ENCODE data around the gene DCTN4. TPM values are rescaled to one million over a fixed set of nuclear protein-coding genes. Genes with fewer than 3 reads are reported as not detected.

Gene DCTN4
- total RNA-seq, 1 experiment from 2014 or later = 51.9 TPM

DNA sequence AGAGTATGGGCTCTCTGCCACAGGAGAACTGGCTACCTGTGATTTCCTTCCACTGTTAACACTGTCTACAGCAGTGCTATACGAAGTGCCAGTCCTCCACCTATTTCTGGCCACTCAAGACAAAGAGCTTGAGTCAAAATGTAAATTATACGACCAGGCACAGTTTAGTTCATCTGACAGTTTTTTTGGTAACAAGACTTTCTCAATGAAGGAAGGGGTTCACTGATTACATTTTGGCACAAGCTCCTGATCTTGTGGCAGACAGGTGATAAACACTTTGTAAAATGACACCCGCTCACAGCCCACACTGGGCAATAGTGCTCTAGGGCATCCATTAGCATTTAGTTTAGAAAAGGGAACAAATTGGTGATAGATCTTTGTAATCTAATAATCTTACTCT is 66.5 kb downstream of the DCTN4 start:
- intact Hi-C loops (cut with micrococcal nuclease; ENCODE audit: unreplicated experiment) = no loop called here
- no peaks in the 10 kb centered on the region for H3K9me3 Mint-ChIP-seq (ENCODE audit: low read depth, unreplicated experiment)
- BruUV-seq (replicated peaks) = no TSS peak
- no peak for DNase-seq
- H3K36me3 Mint-ChIP-seq (ENCODE audit: insufficient read depth, unreplicated experiment) = peaks cover 42% of the 10 kb centered on the region
- H3K4me3 Mint-ChIP-seq (ENCODE audit: low read depth, unreplicated experiment) = no peak overlapping the region
- TF ChIP-seq, protein P1, sequence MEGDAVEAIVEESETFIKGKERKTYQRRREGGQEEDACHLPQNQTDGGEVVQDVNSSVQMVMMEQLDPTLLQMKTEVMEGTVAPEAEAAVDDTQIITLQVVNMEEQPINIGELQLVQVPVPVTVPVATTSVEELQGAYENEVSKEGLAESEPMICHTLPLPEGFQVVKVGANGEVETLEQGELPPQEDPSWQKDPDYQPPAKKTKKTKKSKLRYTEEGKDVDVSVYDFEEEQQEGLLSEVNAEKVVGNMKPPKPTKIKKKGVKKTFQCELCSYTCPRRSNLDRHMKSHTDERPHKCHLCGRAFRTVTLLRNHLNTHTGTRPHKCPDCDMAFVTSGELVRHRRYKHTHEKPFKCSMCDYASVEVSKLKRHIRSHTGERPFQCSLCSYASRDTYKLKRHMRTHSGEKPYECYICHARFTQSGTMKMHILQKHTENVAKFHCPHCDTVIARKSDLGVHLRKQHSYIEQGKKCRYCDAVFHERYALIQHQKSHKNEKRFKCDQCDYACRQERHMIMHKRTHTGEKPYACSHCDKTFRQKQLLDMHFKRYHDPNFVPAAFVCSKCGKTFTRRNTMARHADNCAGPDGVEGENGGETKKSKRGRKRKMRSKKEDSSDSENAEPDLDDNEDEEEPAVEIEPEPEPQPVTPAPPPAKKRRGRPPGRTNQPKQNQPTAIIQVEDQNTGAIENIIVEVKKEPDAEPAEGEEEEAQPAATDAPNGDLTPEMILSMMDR (IDR thresholded peaks at IDR 0.05; ENCODE audit: unreplicated experiment) = no peak
- H3K4me1 Mint-ChIP-seq (ENCODE audit: low read depth, unreplicated experiment) = no peaks in the 10 kb centered on the region
- CTCF ChIA-PET = no interaction called here
- no peak overlapping the region for H3K27ac Mint-ChIP-seq (ENCODE audit: unreplicated experiment)
- H3K27me3 Mint-ChIP-seq (ENCODE audit: unreplicated experiment) = no peaks in the 10 kb centered on the region

DNA sequence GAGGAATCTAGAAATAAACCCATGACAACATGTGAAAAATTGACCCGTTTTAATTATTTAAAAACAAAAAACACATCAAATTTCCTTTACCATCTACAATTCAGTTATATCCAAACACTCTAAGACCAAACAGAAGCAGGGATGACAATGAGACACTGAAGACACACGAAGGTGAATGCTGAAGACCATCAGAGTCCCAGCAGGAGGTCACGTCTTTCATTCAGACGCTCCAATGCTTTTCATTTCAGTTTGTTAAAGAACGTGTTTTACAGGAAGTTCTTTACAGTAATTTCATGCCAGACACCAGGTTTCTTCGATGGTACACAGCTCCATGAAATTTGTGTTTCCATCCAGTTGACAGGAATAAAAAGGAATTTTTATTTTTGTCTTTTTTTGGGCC is 68.1 kb downstream of the DCTN4 start:
- peaks cover 36% of the 10 kb centered on the region for H3K36me3 Mint-ChIP-seq (ENCODE audit: insufficient read depth, unreplicated experiment)
- H3K4me3 Mint-ChIP-seq (ENCODE audit: low read depth, unreplicated experiment) = no peak overlapping the region
- H3K27me3 Mint-ChIP-seq (ENCODE audit: unreplicated experiment) = no peaks in the 10 kb centered on the region
- no peak for DNase-seq
- H3K27ac Mint-ChIP-seq (ENCODE audit: unreplicated experiment) = no peak overlapping the region
- no TSS peak for BruUV-seq (replicated peaks)
- CTCF ChIA-PET = interaction anchor here (1.2 kb wide), 1 partner anchor 10 kb away, joined by 4 read pairs; the partner anchor contains the start of gene RBM22
- TF ChIP-seq, protein P1 (IDR thresholded peaks at IDR 0.05; ENCODE audit: unreplicated experiment) = no peak
- intact Hi-C loops (cut with micrococcal nuclease; ENCODE audit: unreplicated experiment) = no loop called here
- no peaks in the 10 kb centered on the region for H3K4me1 Mint-ChIP-seq (ENCODE audit: low read depth, unreplicated experiment)
- H3K9me3 Mint-ChIP-seq (ENCODE audit: low read depth, unreplicated experiment) = no peaks in the 10 kb centered on the region

DNA sequence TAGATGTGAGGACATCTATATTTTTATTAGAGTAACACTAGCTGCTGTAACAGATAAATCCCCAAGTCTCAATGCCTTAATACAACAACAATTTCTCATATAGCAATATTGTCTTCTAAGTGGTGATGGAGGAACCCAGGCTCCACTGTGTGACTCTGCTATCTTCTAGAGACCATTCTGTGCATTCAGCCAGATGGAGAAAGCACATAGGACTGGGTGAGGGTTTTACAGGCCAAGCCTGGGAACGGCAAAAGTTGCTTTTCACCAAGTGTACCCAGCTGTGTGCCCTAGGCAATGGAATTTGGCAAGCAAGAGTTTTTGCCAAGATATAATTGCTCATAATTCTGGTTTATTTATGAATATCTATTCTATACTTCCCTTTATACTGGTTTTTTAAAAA is 69.7 kb downstream of the DCTN4 start:
- no peaks in the 10 kb centered on the region for H3K9me3 Mint-ChIP-seq (ENCODE audit: low read depth, unreplicated experiment)
- no peaks in the 10 kb centered on the region for H3K27me3 Mint-ChIP-seq (ENCODE audit: unreplicated experiment)
- H3K4me3 Mint-ChIP-seq (ENCODE audit: low read depth, unreplicated experiment) = no peak overlapping the region
- no peaks in the 10 kb centered on the region for H3K4me1 Mint-ChIP-seq (ENCODE audit: low read depth, unreplicated experiment)
- CTCF ChIA-PET = no interaction called here
- intact Hi-C loops (cut with micrococcal nuclease; ENCODE audit: unreplicated experiment) = no loop called here
- TF ChIP-seq, protein P1 (IDR thresholded peaks at IDR 0.05; ENCODE audit: unreplicated experiment) = no peak
- DNase-seq = no peak
- H3K36me3 Mint-ChIP-seq (ENCODE audit: insufficient read depth, unreplicated experiment) = peaks cover 20% of the 10 kb centered on the region
- BruUV-seq (replicated peaks) = no TSS peak
- no peak overlapping the region for H3K27ac Mint-ChIP-seq (ENCODE audit: unreplicated experiment)

DNA sequence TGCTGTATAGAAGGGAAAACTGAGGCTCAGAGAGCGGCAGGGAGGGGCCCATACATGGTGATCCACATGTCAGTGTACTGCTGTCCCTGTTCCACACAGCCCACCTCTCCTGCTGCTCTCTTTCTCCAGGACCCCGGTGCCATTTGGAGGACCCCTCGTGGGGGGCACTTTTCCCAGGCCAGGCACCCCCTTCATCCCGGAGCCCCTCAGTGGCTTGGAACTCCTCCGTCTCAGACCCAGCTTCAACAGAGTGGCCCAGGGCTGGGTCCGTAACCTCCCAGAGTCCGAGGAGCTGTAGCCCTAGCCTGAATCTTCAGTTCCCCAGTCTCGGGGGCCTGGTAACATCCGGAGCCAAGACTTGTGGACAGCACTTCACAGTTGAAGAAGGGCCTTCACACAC is 82.2 kb downstream of the DCTN4 start:
- no TSS peak for BruUV-seq (replicated peaks)
- CTCF ChIA-PET = no interaction called here
- Mint-ChIP-seq H3K4me3 (ENCODE audit: low read depth, unreplicated experiment) (no peak overlapping the region), H3K36me3 (ENCODE audit: insufficient read depth, unreplicated experiment) (no peaks in the 10 kb centered on the region), H3K27ac (ENCODE audit: unreplicated experiment) (no peak overlapping the region), H3K27me3 (ENCODE audit: unreplicated experiment) (no peaks in the 10 kb centered on the region), H3K9me3 (ENCODE audit: low read depth, unreplicated experiment) (no peaks in the 10 kb centered on the region), H3K4me1 (ENCODE audit: low read depth, unreplicated experiment) (no peaks in the 10 kb centered on the region)
- TF ChIP-seq, protein P1 (IDR thresholded peaks at IDR 0.05; ENCODE audit: unreplicated experiment) = no peak
- intact Hi-C loops (cut with micrococcal nuclease; ENCODE audit: unreplicated experiment) = no loop called here
- no peak for DNase-seq
